AG10803 (cell line): ENCODE results near the gene HAND1.

ENCODE experiments used
- DNase-seq: peaks from one replicate; pipeline ENCODE4 v3.0.0; 2010; ENCODE audit warnings: low read depth
- H3K4me3 ChIP-seq: 2 replicates; pipeline ENCODE4 v1.5.1; 2011; ENCODE audit warnings: mild to moderate bottlenecking, low read length, control low read depth
- CTCF ChIP-seq: conservative IDR thresholded peaks from 2 replicates; pipeline ENCODE4 v1.5.1; 2011; ENCODE audit warnings: mild to moderate bottlenecking, low read length, control low read depth, inconsistent platforms

Gene HAND1

GRCh38 chr5:154483654-154484392, 5.8 kb upstream of the HAND1 start:
- H3K4me3 ChIP-seq, result no peak overlapping the region
- no peak for TF ChIP-seq CTCF
- DNase-seq, result no peak

GRCh38 chr5:154482528-154483449, 4.8 kb upstream of the HAND1 start:
- H3K4me3 ChIP-seq, result no peak overlapping the region
- no peak for DNase-seq
- no peak for TF ChIP-seq CTCF

GRCh38 chr5:154481584-154482381, 3.8 kb upstream of the HAND1 start:
- H3K4me3 ChIP-seq, result no peak overlapping the region
- no peak for TF ChIP-seq CTCF
- no peak for DNase-seq

- no peak for TF ChIP-seq CTCF
- no peak for DNase-seq
- H3K4me3 ChIP-seq, result no peak overlapping the region
These were observed 2.8 kb upstream of the HAND1 start for GRCh38 chr5:154480847-154481246.

- H3K4me3 ChIP-seq, result no peak overlapping the region
These were observed 2.1 kb upstream of the HAND1 start for GRCh38 chr5:154479944-154480750.

More at GRCh38 chr5:154479944-154480750, 2.1 kb upstream of the HAND1 start:
- no peak for TF ChIP-seq CTCF
- DNase-seq, result no peak
